Calu3 (cell line): ENCODE measurements around the gene DAB2. TPM values are rescaled to one million over a fixed set of nuclear protein-coding genes. Genes with fewer than 3 reads are reported as not detected.

Experiments
- BruUV-seq: library from RNA; stranded (reverse); fragments of 400-500 nt; replicated peaks from 2 replicates; lab custom pipeline; 2021; lab: Mats Ljungman, UMichigan
- CTCF ChIA-PET: fragments of 300-600 bp; sonication (Branson Sonifier 250); formaldehyde crosslinking; loops from one replicate; lab custom pipeline; 2022; ENCODE audit warnings: antibody characterized with exemption; lab: Charles Lee
- DNase-seq: peaks from one replicate; pipeline ENCODE4 v3.0.0; 2022
- H3K27ac Mint-ChIP-seq: one replicate; pipeline ENCODE4 v1.8.0; 2022; ENCODE audit warnings: mixed read lengths; ENCODE audit not compliant: unreplicated experiment
- H3K27me3 Mint-ChIP-seq: one replicate; pipeline ENCODE4 v1.8.0; 2022; ENCODE audit warnings: mixed read lengths; ENCODE audit not compliant: unreplicated experiment
- H3K36me3 Mint-ChIP-seq: one replicate; pipeline ENCODE4 v1.8.0; 2022; ENCODE audit warnings: mild to moderate bottlenecking, moderate library complexity, mixed read lengths; ENCODE audit not compliant: insufficient read depth, unreplicated experiment
- H3K4me1 Mint-ChIP-seq: one replicate; pipeline ENCODE4 v1.8.0; 2022; ENCODE audit warnings: mild to moderate bottlenecking, low read depth, mixed read lengths; ENCODE audit not compliant: unreplicated experiment
- H3K4me3 Mint-ChIP-seq: one replicate; pipeline ENCODE4 v1.8.0; 2022; ENCODE audit warnings: mild to moderate bottlenecking, low read depth, moderate library complexity, mixed read lengths; ENCODE audit not compliant: unreplicated experiment
- H3K9me3 Mint-ChIP-seq: one replicate; pipeline ENCODE4 v1.8.0; 2022; ENCODE audit warnings: low read depth, mixed read lengths; ENCODE audit not compliant: unreplicated experiment
- intact Hi-C: fragments of 100-400 bp; cut with micrococcal nuclease; formaldehyde crosslinking; loops from one replicate; pipeline ENCODE4 v1.10.0; 2022; ENCODE audit not compliant: unreplicated experiment
- total RNA-seq: library from RNA; stranded (reverse); gene quantifications from 2 replicates; pipeline ENCODE4 v1.2.3, GENCODE V29; 2022
- TF ChIP-seq, protein P1 (sequence below): fragments of 200-600 bp; IDR thresholded peaks from one replicate; pipeline ENCODE4 v1.8.0; 2022; ENCODE audit warnings: antibody characterized with exemption; ENCODE audit not compliant: unreplicated experiment

The DAB2 gene
- total RNA-seq, 1 experiment from 2014 or later, result 12.4 TPM

GRCh38 chr5:39465097-39465496 lies 40.3 kb upstream of the DAB2 start:
- CTCF ChIA-PET, result interaction anchor here (0.9 kb wide), 1 partner anchor 24 kb away, joined by 3 read pairs; no protein-coding TSS in a partner anchor
- DNase-seq, result no peak
- TF ChIP-seq, protein P1, sequence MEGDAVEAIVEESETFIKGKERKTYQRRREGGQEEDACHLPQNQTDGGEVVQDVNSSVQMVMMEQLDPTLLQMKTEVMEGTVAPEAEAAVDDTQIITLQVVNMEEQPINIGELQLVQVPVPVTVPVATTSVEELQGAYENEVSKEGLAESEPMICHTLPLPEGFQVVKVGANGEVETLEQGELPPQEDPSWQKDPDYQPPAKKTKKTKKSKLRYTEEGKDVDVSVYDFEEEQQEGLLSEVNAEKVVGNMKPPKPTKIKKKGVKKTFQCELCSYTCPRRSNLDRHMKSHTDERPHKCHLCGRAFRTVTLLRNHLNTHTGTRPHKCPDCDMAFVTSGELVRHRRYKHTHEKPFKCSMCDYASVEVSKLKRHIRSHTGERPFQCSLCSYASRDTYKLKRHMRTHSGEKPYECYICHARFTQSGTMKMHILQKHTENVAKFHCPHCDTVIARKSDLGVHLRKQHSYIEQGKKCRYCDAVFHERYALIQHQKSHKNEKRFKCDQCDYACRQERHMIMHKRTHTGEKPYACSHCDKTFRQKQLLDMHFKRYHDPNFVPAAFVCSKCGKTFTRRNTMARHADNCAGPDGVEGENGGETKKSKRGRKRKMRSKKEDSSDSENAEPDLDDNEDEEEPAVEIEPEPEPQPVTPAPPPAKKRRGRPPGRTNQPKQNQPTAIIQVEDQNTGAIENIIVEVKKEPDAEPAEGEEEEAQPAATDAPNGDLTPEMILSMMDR, result no peak
- Mint-ChIP-seq H3K9me3 (no peaks in the 10 kb centered on the region), H3K27me3 (no peaks in the 10 kb centered on the region), H3K4me3 (no peak overlapping the region), H3K4me1 (no peaks in the 10 kb centered on the region), H3K27ac (no peak overlapping the region), H3K36me3 (no peaks in the 10 kb centered on the region)
- intact Hi-C loops, result no loop called here
- BruUV-seq, result no TSS peak

- no peak overlapping the region for H3K4me3 Mint-ChIP-seq
- no peaks in the 10 kb centered on the region for H3K27me3 Mint-ChIP-seq
- DNase-seq, result no peak
- BruUV-seq, result no TSS peak
- TF ChIP-seq, protein P1, result no peak
- H3K9me3 Mint-ChIP-seq, result no peaks in the 10 kb centered on the region
- H3K4me1 Mint-ChIP-seq, result peaks cover 2% of the 10 kb centered on the region
- no peak overlapping the region for H3K27ac Mint-ChIP-seq
- intact Hi-C loops, result no loop called here
- H3K36me3 Mint-ChIP-seq, result no peaks in the 10 kb centered on the region
- CTCF ChIA-PET, result no interaction called here
Observed at GRCh38 chr5:39464088-39464487, 39.3 kb upstream of the DAB2 start.

DNA sequence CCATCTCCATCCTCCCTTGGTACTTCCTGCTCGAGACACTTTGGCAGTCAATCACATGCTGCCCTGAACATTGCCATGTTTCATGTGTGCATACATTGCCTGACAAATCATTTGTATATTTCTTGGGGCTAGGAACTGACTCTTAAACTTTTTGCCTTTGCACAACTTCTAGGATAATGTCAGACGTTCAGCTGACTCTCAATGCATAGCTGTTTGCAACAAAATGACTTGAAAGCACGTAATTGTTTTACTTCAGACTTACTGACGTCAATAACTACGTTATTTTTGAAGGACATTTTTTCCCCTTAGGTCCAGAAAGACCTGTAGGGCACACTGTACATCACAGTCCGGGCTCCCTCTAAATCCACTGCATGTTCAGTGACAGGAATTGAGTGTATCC lies 37.4 kb upstream of the DAB2 start:
- no peaks in the 10 kb centered on the region for H3K27me3 Mint-ChIP-seq
- H3K36me3 Mint-ChIP-seq, result no peaks in the 10 kb centered on the region
- no peaks in the 10 kb centered on the region for H3K9me3 Mint-ChIP-seq
- H3K27ac Mint-ChIP-seq, result no peak overlapping the region
- DNase-seq, result no peak
- no peak overlapping the region for H3K4me3 Mint-ChIP-seq
- CTCF ChIA-PET, result no interaction called here
- TF ChIP-seq, protein P1, result no peak
- intact Hi-C loops, result no loop called here
- BruUV-seq, result no TSS peak
- H3K4me1 Mint-ChIP-seq, result peaks cover 14% of the 10 kb centered on the region

DNA sequence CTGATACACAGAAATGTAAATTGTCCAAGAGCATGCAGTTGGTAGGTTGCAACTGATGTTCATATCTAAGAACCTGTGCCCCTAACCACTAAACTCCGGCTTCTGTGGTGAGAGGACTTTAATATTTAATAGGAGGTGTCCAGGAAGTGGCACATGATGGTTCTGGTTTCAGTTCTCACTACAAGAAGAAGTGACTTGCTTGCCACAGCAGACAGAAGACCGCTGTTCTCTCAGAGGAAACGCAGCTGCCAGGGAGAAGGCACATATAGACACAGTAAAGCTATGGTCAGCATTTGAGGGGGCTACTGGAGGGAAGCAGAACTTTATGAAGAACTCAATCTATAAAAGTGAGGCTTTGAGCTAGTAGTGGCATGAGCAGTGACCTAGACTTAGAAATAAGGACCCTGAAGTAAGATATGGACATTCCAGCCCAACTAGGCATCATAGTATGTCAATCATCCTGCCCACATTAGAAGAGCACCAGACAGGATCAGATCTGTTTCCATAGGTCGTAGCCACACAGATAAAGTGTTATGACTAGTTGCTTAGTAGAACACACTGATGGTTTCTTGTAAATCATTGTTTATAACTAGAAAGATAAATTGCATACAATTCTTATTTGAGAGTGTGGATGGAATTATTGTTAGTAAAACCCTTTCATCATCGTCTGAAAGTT lies 36.4 kb upstream of the DAB2 start:
- CTCF ChIA-PET, result interaction anchor here (1.8 kb wide), 1 partner anchor 24 kb away, joined by 4 read pairs; no protein-coding TSS in a partner anchor
- no TSS peak for BruUV-seq
- H3K9me3 Mint-ChIP-seq, result no peaks in the 10 kb centered on the region
- DNase-seq, result no peak
- H3K36me3 Mint-ChIP-seq, result no peaks in the 10 kb centered on the region
- H3K27me3 Mint-ChIP-seq, result no peaks in the 10 kb centered on the region
- intact Hi-C loops, result no loop called here
- H3K4me3 Mint-ChIP-seq, result no peak overlapping the region
- H3K4me1 Mint-ChIP-seq, result peaks cover 14% of the 10 kb centered on the region
- no peak overlapping the region for H3K27ac Mint-ChIP-seq
- TF ChIP-seq, protein P1, result no peak
